ENCODE measurements around the gene FCER2.

DNA sequence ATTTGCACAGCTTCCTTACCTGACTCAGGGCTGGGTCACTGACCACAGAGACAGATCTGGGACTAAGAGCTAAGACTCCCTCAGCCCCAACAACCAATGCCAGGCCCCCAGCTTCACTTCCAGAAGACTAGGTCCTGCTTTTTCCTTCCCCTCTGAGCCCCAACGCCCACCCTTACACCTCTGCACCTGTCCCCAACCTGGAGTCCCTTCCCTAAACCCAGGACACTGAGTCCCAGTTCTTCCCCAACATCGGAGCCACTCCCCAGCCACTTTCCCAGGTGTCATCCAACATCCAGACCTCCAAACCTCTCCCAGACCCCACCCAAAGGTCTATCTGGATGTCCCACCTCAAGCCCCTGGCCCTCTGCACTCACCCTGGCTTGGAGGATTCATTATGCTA, 2.9 kb downstream of the FCER2 start:
- no peak for TF ChIP-seq CTCF (IDR thresholded peaks at IDR 0.05)
- no peak for TF ChIP-seq REST (IDR thresholded peaks at IDR 0.05; ENCODE audit: insufficient read depth in 1 of 2, low read depth in 2 of 2, low read length in 1 of 2)
